A673 (cell line): Measurements from ENCODE around the gene CDH26.

Experiments used
- CTCF ChIP-seq: fragments of 300-800, 200-600 bp; sonication (generic); conservative IDR thresholded peaks from 2 replicates; pipeline ENCODE4 v1.5.1; 2017; ENCODE audit warnings: low read depth, mild to moderate bottlenecking, antibody characterized with exemption, low read length, moderate library complexity, mixed read lengths
- EZH2 ChIP-seq: fragments of 200-600 bp; sonication (generic); IDR thresholded peaks from 2 replicates; pipeline ENCODE4 v1.6.1; 2017; ENCODE audit warnings: borderline replicate concordance, low read depth, mild to moderate bottlenecking, mixed read lengths, antibody characterized with exemption, low read length; ENCODE audit not compliant: poor library complexity, severe bottlenecking

- TF ChIP-seq CTCF (no peak), EZH2 (no peak)
Measured at GRCh38 chr20:60062431-60063047, 104.3 kb downstream of the CDH26 start.
